HG02678 (cell line): ENCODE data around the gene MRPL55.
A peak's percentile ranks its signal among the peaks of the same experiment; 100 is the strongest.

ENCODE experiments used
- ATAC-seq: cut with Tn5 transposase; IDR thresholded peaks from one replicate; pipeline ENCODE4 v1.9.1; 2021; ENCODE audit warnings: mild to moderate bottlenecking, moderate library complexity; ENCODE audit not compliant: unreplicated experiment

Gene MRPL55

GRCh38 chr1:228088586-228089498 lies 20.3 kb downstream of the MRPL55 start:
- no peak for ATAC-seq

- no peak for ATAC-seq
These were observed 21.3 kb downstream of the MRPL55 start for GRCh38 chr1:228087771-228088251.

DNA sequence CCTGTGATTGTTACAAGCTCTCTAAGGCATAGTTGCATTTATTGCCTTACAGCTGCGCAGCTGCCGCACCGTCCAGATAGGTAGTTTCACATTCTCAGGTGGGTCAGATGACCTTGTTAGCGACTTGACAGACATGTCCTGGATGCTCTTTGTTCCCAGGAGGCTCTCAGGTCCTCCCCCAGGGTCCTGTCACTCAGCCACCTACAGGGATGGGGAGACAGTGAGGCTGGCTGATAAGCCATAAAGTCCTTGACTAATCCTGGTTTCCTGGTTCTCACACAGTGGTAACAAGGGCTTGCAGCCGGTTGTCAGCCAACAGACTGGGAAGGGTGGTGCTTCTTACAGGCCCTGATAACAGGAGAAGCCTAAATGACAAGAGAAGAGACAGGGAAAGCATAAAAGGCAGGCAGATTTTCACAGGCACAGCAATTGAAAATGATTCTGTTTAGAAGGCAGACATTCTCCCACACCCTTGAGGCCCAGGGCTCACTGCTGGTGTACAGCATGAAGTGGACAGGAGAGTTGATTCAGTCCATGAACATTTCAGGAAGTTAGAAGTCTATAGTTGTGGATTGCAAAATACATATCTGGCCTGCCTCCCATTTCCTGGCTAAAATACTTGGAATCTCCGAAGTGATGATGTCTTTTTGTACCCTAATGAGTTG lies 23.7 kb downstream of the MRPL55 start:
- no peak for ATAC-seq

DNA sequence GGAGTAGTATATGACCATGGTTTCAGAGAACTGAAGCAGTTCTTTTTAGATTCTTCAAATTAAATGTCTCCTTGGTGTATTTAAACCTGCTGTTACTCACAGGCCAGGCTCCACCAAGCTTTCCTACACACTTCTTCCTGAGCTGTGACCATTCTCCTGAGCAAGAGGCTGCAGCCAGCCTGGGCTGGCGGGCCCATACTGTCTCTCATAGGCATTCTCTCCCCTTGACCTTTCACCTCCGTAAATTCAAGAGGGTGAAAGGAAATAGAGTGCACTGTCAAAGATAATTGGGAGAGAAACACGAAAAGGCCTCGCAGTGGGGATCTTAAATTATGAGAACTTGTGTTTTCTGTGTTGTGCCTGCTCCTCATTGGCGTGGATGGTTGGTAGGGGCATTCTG lies 24.3 kb downstream of the MRPL55 start:
- ATAC-seq: no peak

DNA sequence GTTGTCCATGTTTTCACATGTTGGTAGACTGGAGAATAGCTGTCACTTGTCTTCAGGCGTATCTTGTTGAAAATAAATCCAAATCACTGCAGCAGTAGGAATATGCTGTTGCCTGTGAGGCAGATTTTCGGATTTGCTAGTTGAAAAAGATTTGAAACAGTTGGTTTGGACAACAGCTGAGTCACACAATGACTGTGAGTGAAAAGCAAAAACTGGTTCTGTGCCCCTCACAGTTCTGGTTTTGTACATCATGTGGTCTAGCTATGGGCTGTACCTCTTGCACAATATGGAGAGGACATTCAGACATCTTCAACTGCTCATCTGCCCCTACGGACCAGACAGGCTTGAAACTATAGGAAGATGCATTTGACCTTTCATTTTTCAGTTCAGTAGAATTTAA lies 24.8 kb downstream of the MRPL55 start:
- ATAC-seq: no peak

- ATAC-seq: no peak
These were observed 25.2 kb downstream of the MRPL55 start for GRCh38 chr1:228083871-228084278.

GRCh38 chr1:228082918-228083870 lies 25.9 kb downstream of the MRPL55 start:
- ATAC-seq: peak; percentile 17

DNA sequence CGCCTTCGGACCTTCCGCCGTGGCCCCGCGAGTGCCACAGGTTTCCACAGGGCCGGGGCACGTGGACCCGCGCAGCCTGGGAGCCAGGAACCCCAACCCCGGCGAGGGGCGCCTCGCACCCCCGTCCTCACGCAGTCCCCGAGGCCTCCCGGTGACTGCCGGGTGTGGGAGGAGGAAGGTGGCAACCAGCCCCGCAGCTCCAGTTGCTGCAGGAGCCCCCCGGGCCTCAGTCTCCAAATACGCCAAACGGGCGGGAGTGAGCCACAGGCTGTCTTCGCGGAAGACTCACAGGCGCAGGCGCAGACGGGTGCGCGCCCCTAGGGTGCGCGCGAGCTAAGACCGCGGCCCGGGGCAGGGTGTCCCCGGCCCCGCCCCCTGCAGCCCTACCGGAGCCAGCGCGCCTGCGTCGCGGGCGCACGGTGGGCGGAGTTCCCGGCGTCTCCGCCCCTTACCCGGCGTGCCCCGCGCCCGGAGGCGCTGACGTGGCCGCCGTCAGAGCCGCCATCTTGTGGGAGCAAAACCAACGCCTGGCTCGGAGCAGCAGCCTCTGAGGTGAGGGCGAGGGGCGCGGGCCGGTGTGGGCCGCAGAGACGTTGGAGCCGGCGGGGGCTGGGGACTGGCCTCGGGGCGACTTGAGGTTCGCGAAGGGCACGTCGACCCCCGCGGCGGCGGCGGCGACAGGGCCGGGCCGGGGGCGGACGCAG lies 26.7 kb downstream of the MRPL55 start, which contains the start of gene ARF1:
Gene ARF1, plus strand, starts transcription at position 495 of the 704 bp plus-strand sequence. CDS start 14,407 bp downstream, outside the sequence.
- peak; percentile 78 for ATAC-seq

DNA sequence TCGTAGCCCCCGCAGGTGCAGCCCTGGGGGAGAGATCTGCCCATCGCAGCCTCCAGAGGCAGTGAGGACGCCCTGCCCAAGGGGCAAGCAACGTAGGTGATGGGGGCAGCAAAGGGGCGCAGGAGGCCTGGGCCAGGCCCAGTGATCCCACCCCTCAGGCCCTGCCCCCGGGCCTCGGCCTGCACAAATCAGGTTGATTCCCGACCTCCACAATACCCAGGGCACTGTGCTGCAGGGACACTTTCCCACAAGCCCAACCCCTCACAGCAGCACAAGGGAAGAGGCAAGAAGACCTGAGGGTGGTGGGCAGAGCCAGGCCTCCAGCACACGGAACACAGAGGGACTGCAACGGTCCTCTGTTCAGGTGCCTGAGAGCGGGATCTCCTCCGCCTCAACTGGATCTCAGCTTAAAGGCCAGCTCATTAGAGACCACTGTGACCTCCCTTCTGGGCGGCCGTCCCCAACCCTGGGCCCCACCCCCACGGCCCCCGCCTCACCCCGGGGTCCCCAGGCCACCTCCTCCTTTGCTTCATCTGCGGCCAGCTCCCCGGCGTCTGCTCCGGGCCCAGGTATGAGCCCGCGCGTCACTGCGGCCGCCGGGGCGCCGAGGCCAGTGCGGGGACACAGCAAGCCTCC lies 27.4 kb downstream of the MRPL55 start:
- ATAC-seq: no peak

DNA sequence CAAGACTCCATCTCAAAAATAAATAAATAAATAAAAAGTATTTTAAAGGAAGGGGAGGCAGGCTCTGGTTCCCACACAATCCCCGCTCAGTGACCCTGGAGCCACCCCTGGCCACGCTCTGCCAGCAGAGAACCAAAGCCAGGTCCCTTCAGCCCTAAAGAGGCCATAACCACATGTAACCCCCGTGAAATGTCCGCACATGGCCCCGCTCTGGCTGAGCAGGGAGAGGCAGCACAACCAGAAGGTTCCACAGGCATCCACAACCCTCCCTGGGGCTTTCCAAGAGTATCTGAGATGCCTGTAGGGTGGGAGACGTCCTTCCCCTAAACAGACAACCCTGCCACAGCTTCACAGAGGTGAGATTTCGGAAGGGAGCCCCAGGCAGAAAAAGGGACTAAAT lies 28.0 kb downstream of the MRPL55 start:
- ATAC-seq: no peak

- ATAC-seq: no peak
These were observed 29.4 kb downstream of the MRPL55 start for GRCh38 chr1:228079601-228080263.

DNA sequence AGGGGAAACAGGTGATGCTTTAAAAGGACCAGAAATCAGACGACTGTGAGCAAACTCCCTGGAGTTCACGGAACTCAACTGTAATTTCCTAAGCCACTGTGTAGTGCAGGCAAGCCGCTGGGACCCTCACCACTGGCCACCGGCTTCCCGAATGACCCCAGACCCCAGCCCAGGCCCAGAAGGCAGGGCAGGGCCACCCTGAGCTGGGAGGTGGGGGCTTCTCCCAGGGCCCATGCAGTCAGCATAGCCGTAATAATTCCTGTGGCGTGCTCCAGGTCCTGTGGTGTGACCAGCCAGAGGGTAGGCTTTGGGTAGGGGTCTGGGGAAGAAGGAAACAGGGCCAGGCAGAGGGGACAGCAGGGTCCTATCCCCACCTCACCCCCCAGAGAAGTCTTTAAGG lies 30.1 kb downstream of the MRPL55 start:
- no peak for ATAC-seq

DNA sequence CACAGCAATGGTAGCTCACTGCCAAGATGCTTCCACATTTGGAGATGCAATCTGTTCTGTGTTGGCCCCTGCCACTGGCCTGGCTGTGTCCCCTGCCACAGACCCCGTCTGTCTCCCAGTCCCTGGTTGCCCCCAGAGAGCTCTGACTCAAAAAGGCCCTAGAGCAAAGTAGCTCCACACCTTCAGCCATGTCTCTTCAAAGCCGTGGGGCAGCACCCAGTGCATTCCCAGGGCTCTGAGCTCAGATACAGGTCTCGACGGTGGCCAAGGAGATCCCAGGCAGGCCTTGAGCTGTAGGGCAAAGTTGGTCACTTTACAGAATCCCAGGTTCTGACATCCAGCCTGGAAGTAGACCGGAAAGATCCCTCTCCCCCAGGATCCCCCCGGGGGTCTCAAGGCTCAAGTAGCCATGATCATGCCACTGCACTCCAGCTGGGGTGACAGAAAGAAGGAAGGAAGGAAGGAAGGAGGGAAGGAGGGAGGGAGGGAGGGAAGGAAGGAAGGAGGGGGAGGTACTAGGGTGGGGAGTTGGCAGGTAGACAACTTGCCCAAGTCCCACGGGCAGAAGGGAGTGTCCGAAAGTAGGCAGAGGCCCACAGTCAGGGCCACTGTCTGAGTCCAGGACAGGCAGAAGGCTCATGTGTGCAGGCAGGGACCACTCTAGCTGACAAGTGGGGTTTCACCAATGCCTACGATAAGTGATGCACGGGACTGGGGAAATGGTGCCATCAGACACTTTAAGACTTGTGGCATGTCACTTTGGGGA lies 31.4 kb downstream of the MRPL55 start:
- no peak for ATAC-seq

GRCh38 chr1:228076796-228077430 lies 32.2 kb downstream of the MRPL55 start:
- ATAC-seq: no peak

DNA sequence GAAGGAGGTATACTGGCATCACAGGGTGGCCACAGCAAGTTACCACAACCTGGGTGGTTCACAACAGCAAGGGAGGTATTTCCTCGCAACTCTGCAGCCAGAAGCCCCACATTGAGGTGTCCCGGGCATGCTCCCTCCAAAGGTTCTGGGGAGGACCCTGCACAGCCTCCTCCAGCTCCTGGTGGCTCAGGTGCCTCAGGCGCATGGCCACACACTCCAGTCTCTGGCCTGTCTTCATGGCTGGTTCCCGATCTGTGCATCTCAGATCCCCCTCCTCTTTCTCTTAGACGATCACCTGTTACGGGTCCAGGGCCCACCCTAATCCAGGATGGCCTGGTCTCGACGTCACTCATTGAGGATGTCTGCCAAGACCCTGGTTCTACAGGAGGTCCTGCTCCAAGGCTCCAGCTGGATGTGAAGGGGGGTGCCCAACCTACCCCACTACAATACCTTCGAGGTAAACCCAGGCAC lies 33.3 kb downstream of the MRPL55 start:
- no peak for ATAC-seq

DNA sequence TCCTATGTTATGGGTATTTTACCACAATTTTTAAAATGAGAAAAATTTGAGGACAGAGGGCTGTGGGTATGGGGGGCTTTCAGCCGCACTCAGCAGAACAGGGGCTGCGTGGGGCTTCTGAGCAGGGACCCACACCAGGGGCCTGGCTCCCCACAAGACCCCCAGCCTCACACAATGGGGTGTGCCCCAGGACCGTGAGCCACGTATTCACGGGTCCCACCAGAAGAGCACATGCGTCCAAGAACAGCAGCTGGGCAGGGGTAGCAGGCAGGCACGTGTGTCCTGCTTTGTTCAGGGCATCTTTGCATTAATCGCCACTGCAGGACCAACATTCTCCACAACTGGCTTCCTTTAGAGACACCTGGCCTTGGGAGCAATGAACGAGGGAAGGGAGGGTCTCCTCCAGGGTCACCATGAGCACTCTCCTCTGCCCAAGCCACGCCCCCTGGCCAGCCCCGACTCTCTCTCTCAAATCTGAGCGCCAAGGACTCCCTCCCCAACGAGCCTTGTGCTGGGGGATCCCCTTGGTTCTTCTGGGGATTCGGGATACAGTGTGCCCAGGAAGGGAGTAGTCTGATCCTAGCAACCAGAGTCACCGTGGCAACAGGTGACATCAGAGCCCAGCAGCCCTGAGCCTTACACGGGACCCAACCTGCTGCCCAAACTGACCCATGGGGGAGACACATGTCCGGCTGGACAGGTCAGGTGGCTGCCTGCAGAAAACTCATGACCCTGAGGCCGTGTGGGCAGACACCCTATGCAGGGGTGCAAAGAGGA lies 34.0 kb downstream of the MRPL55 start:
- ATAC-seq: no peak
